Ovary (tissue), 9 donors: Measurements from ENCODE around the gene GPRIN3. TPM values are rescaled to one million over a fixed set of nuclear protein-coding genes. Genes with fewer than 3 reads are reported as not detected.

Source experiments
- DNase-seq, 5 donors: peaks; one replicate each; pipeline ENCODE4 v3.0.0-alpha.2; 2019 to 2020
- H3K27ac ChIP-seq, 2 donors: fragments of 200-600 bp; one replicate each; pipeline versions ENCODE4 v1.5.1 to v1.8.0; 2019 to 2022
- H3K27me3 ChIP-seq: fragments of 200-600 bp; one replicate; pipeline ENCODE4 v1.8.0; 2022
- H3K36me3 ChIP-seq: fragments of 200-600 bp; sonication (generic); one replicate; pipeline ENCODE4 v1.5.1; 2019
- H3K4me1 ChIP-seq: one replicate; pipeline ENCODE4 v1.8.1; 2013; ENCODE audit warnings: mild to moderate bottlenecking, moderate library complexity; ENCODE audit not compliant: insufficient read depth
- H3K4me3 ChIP-seq: fragments of 200-600 bp; sonication (generic); one replicate; pipeline ENCODE4 v1.5.1; 2017
- H3K9me3 ChIP-seq, 2 donors: fragments of 200-600 bp in 1 of 2; sonication (generic) in 1 of 2; one replicate each; pipeline versions ENCODE4 v1.5.1 to v1.8.1; 2013 to 2019; ENCODE audit warnings: mild to moderate bottlenecking in 1 of 2, moderate library complexity in 1 of 2
- EP300 ChIP-seq: sonication (generic); formaldehyde crosslinking; IDR thresholded peaks from one replicate; pipeline ENCODE4 v1.6.1; 2017; ENCODE audit warnings: antibody characterized with exemption
- POLR2A ChIP-seq: fragments of 450-650 bp; IDR thresholded peaks from one replicate; pipeline ENCODE4 v1.6.1; 2017; ENCODE audit warnings: antibody characterized with exemption, mild to moderate bottlenecking, moderate library complexity
- WGBS, 3 donors: extraction: QIAGEN DNeasy Blood & Tissue Kit in 1 of 3; methylation state at CpG; one replicate each; pipeline versions ENCODE4 v1.1.5 to v1.1.7; 2013 to 2017; 5-methylcytosine and 5-hydroxymethylcytosine counted together
- intact Hi-C, 4 donors: fragments of 100-400 bp; cut with DNase I; formaldehyde crosslinking; loops; one replicate each; pipeline versions ENCODE4 v1.11.0 to v1.15.1; 2022 to 2023
- polyA plus RNA-seq, 2 donors: library from polyadenylated mRNA; stranded (reverse); fragments of 200-250 nt in 1 of 2; fragments of 350-450 nt in 1 of 2; fragmentation: Illumina TruSeq in 1 of 2; extraction: RNeasy Lipid Tissue Mini Kit (QIAGEN cat#74804) in 1 of 2; gene quantifications; one replicate each; pipeline ENCODE4 v1.2.3, GENCODE V29; 2013 to 2014
- total RNA-seq, 7 donors: library from RNA; depleted of rRNA in 2 of 7; stranded (reverse); fragments of >200 nt in 2 of 7; fragmentation: NEBNext Ultra II Directional in 3 of 7; extraction: Animal tissue kit (Norgen Biotek cat#: 25700) in 3 of 7; gene quantifications; one replicate each; pipeline versions ENCODE4 v1.1.0 to v1.2.4, GENCODE V29; 2016 to 2023
- TF ChIP-seq, protein P1 (sequence below), 3 donors: fragments of 450-650 bp in 2 of 3; fragments of 200-600 bp in 1 of 3; IDR thresholded peaks; one replicate each; pipeline versions ENCODE4 v1.5.1 to v1.8.0; 2016 to 2022; ENCODE audit warnings: antibody characterized with exemption in 3 of 3, mild to moderate bottlenecking in 1 of 3
- donor health status: DM: no; HTN: no; CAD: no; lungs with moderate emphysema.
- donor health status: DM: no; HTN: no; CAD: no.
- donor health status: Bipolar disorder and iron deficiency.
- donor health status: DM: yes; HTN: yes; CAD: no.
- donor health status: DM: no; HTN: no; CAD: no.
- donor health status: DM: yes; HTN: yes; CAD: no.

Gene GPRIN3
- total and polyA plus RNA-seq, 9 donors: 1.0 to 6.8 (median 3.7) TPM

DNA sequence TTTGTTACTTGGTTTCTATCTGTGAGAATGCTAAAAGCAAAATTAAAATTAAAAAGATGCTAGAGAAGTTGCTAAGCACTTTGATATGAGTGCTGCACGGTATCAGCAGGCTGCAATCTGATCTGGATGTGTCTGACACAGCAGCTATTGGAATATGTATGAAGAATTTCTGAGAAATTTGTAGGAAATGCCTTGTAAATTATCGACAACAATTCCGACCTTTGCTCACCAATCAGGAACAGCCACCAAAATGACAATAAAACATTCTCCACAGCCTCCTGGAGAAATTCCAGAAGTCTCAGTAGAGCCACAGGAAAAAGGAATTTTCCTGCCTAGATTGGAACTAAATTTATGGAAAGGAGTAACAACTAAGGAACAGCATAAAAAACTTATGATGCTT, 113.8 kb downstream of the GPRIN3 start:
- intact Hi-C loops: no loop called here
- Histone ChIP-seq H3K36me3 (no peaks in the 10 kb centered on the region), H3K27me3 (no peaks in the 10 kb centered on the region), H3K9me3 (no peaks in the 10 kb centered on the region), H3K4me1 (no peaks in the 10 kb centered on the region), H3K27ac (no peak overlapping the region), H3K4me3 (no peak overlapping the region)
- no peak for DNase-seq
- WGBS, 3 donors: 23 to 24% (median 23%) methylated on average over 3 of the region's 3 CpGs
- TF ChIP-seq EP300: no peak
- TF ChIP-seq, protein P1, sequence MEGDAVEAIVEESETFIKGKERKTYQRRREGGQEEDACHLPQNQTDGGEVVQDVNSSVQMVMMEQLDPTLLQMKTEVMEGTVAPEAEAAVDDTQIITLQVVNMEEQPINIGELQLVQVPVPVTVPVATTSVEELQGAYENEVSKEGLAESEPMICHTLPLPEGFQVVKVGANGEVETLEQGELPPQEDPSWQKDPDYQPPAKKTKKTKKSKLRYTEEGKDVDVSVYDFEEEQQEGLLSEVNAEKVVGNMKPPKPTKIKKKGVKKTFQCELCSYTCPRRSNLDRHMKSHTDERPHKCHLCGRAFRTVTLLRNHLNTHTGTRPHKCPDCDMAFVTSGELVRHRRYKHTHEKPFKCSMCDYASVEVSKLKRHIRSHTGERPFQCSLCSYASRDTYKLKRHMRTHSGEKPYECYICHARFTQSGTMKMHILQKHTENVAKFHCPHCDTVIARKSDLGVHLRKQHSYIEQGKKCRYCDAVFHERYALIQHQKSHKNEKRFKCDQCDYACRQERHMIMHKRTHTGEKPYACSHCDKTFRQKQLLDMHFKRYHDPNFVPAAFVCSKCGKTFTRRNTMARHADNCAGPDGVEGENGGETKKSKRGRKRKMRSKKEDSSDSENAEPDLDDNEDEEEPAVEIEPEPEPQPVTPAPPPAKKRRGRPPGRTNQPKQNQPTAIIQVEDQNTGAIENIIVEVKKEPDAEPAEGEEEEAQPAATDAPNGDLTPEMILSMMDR (IDR thresholded peaks at IDR 0.05): no peak
- no peak for TF ChIP-seq POLR2A

Other genes starting within 250 kb of the GPRIN3 start
- gene TIGD2, start 196.3 kb downstream of the GPRIN3 start, total RNA-seq: 1 to 10 TPM; 1.5 to 4.0 (median 2.4) TPM
- 1 to 10 TPM; 1.8 to 4.0 TPM for gene TIGD2, start 196.3 kb downstream of the GPRIN3 start, polyA plus RNA-seq